GM12801 (cell line): Measurements from ENCODE around the gene CDH11.

Source experiments
- CTCF ChIP-seq: IDR thresholded peaks from one replicate; pipeline ENCODE4 v1.5.1; 2011; ENCODE audit warnings: control low read depth; ENCODE audit not compliant: insufficient read length; ENCODE audit errors: extremely low read depth

CDH11 gene

GRCh38 chr16:64925166-64925565 is 196.7 kb downstream of the CDH11 start:
- no peak for TF ChIP-seq CTCF

GRCh38 chr16:64924086-64924485 is 197.8 kb downstream of the CDH11 start:
- no peak for TF ChIP-seq CTCF

- TF ChIP-seq CTCF, result no peak
These were observed 201.8 kb downstream of the CDH11 start for GRCh38 chr16:64919929-64920607.

GRCh38 chr16:64919141-64919540 is 202.7 kb downstream of the CDH11 start:
- no peak for TF ChIP-seq CTCF

- TF ChIP-seq CTCF, result no peak
These were observed 205.8 kb downstream of the CDH11 start for GRCh38 chr16:64916051-64916450.

GRCh38 chr16:64910356-64910755 is 211.5 kb downstream of the CDH11 start:
- TF ChIP-seq CTCF, result no peak

GRCh38 chr16:64907844-64908243 is 214.0 kb downstream of the CDH11 start:
- no peak for TF ChIP-seq CTCF
